ENCODE measurements around the gene PNO1. TPM values are rescaled to one million over a fixed set of nuclear protein-coding genes. Genes with fewer than 3 reads are reported as not detected.
"Not testable (repeated sequence)": the region's sequence is repeated elsewhere in the genome, so short reads cannot be mapped to it uniquely, and the experiment has no call there.

PNO1 gene
- total RNA-seq: 7.1 TPM
- long read RNA-seq, transcript PNO1-201 (7 exons, 2,286 nt): major isoform, 11 of 13 reads
- long read RNA-seq, partial matches to known transcripts: 1 of 13 reads
- long read RNA-seq, other reads (novel, unspliced or antisense): 1 of 13 reads

DNA sequence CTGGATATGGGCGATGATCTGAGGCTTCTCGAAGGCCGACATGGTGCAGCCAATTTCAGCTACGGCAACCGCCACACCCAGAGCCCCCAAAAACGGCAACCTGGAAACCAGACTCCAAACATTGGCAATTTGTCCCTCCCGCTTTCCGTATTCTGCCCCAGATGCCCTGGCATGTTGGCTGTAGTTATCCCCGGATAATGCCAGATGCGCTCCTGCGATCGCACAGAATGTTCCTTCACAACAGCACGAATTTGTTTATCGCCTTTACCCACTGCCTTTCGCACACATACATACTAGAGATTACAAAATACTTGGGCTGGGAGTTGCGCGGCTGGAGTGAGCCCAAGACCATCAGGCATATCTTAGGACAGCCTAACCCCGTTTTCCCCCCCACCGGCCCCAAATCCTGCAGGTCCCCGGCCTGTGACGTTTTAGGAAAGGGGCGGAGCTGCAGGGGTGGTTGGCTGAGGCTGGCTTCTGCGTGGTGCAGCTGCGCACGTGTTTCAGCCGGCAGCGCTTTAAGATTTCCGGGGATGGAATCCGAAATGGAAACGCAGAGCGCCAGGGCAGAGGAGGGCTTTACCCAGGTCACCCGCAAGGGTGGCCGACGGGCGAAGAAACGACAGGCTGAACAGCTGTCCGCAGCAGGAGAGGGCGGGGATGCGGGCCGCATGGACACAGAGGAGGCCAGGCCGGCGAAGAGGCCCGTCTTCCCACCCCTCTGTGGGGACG, at the start of gene PNO1:
PNO1 (plus strand) TSS at position 487 of the 732 bp plus-strand sequence; CDS start at position 534, 47 bp downstream.
- peak; percentile 97 for DNase-seq (ENCODE audit: missing footprints)
- peak; percentile 98 for ATAC-seq
- intact Hi-C loops (cut with DNase I): loop anchor here (1.0 kb wide), 1 partner anchor 95 kb away; the partner anchor contains the start of gene PPP3R1

DNA sequence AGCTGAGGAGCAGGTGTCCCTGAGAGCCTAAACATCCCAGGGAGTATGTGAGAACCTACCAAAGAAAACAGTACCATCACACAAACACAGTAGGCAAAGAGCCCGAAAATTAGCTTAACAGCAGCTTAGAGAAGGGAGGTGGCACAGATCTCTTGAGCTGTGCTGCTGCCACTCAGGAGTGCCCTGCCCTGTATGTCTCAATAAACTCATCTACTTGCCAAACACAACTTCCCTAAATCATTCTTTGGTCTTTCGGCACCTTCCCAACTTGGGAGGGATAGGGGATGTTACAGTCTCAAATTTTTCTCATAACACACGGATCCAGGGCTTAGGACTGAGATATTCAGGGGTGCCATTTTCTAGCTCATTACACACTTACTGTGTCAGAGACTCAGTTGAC, 49.6 kb upstream of the PNO1 start:
- intact Hi-C loops (cut with DNase I): no loop called here
- no peak for ATAC-seq
- no peak for DNase-seq (ENCODE audit: missing footprints)

- ATAC-seq (no peak), DNase-seq (ENCODE audit: missing footprints) (no peak)
- intact Hi-C loops (cut with DNase I): no loop called here
Observed at GRCh38 chr2:68110102-68110501, 47.6 kb upstream of the PNO1 start.

GRCh38 chr2:68115965-68116364, 41.7 kb upstream of the PNO1 start:
- ATAC-seq (no peak), DNase-seq (ENCODE audit: missing footprints) (no peak)
- intact Hi-C loops (cut with DNase I): no loop called here

DNA sequence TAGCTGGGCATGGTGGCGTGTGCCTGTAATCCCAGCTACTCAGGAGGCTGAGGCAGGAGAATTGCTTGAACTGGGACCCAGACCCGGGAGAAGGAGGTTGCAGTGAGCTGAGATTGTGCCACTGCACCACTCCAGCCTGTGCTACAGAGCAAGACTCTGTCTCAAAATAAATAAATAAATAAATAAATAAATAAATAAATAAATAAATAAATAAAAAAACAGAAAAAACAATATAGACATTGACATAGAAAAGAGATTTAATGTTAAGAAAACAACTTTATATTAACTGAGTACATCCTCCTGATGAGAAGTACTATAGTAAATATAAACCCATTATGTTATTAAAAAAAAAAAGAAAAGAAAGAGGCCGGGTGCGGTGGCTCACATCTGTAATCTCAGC, 39.8 kb upstream of the PNO1 start:
- DNase-seq (ENCODE audit: missing footprints); intact Hi-C loops (cut with DNase I); ATAC-seq: not testable (repeated sequence)

DNA sequence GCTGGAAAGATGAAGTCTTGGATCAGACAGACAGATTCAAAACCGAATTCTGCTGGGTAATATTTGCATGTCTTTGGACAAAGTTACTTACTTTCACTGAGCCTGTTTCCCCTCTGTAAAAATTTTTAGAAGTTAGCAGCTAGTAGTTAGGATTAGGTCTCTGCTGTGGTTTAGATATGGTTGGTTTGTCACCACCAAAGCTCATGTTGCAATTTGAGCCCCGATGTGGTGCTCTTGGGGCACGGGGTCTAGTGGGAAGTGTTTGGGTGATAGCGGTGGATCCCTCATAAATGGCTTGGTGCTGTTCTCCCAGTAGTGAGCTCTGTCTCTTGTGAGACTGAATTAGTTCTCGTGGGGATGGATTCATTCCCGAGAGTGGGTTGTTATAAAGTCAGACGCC, 38.9 kb upstream of the PNO1 start:
- ATAC-seq (no peak), DNase-seq (ENCODE audit: missing footprints) (no peak)
- intact Hi-C loops (cut with DNase I): no loop called here

DNA sequence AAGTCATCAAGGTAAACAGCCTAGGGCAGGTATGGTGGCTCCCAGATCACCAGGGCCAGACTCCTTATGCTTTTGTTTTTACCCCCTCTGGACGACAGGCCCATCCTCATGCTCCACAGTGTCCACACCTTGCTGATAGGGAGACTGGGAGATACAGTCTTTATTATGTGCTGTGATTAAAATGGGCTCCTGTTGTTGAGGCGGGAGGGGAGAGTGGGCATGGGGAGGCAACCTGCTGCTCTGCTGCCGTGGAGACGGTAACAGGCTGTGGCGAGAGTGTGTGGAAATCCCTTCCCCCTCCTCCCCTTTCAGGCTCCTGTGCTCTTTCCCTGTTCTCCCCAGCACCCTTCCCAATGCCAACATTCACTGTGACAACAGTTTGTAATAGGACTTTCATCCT, 38.2 kb upstream of the PNO1 start:
- DNase-seq (ENCODE audit: missing footprints) (no peak), ATAC-seq (no peak)
- intact Hi-C loops (cut with DNase I): no loop called here

GRCh38 chr2:68121873-68122679, 35.6 kb upstream of the PNO1 start:
- intact Hi-C loops (cut with DNase I): loop anchor here (2.0 to 5.0 kb wide), 5 partner anchors 75 to 319 kb away; no protein-coding TSS in a partner anchor
- ATAC-seq (peak; percentile 64), DNase-seq (ENCODE audit: missing footprints) (peak; percentile 93)

- no peak for DNase-seq (ENCODE audit: missing footprints)
- intact Hi-C loops (cut with DNase I): loop anchor here (2.0 to 5.0 kb wide), 5 partner anchors 75 to 318 kb away; no protein-coding TSS in a partner anchor
- ATAC-seq: no peak
Observed at GRCh38 chr2:68122680-68122964, 35.1 kb upstream of the PNO1 start.

DNA sequence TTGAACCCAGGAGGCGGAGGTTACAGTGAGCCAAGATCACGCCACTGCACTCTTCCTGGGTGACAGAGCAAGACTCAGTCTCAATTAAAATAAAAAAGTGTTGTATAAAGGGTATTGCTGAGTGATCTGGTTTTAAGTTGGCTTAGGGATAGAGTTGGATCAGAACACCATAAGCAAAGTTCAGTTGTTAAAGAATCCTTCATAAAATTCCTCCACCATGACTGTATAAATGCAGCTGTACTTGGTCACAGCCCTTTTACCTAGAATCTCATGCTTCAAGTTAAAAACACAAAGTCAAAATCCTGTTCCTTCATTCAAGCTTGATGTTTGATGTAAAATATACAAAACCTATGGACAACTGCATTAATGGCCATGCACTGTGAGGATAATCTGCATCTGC, 33.4 kb upstream of the PNO1 start:
- ATAC-seq (no peak), DNase-seq (ENCODE audit: missing footprints) (no peak)
- intact Hi-C loops (cut with DNase I): loop anchor here (5.0 kb wide), 2 partner anchors 73 to 233 kb away; no protein-coding TSS in a partner anchor

GRCh38 chr2:68125821-68126220, 31.9 kb upstream of the PNO1 start:
- ATAC-seq (no peak), DNase-seq (ENCODE audit: missing footprints) (no peak)
- intact Hi-C loops (cut with DNase I): no loop called here

GRCh38 chr2:68126561-68126960, 31.1 kb upstream of the PNO1 start:
- no peak for ATAC-seq
- no peak for DNase-seq (ENCODE audit: missing footprints)
- intact Hi-C loops (cut with DNase I): no loop called here

DNA sequence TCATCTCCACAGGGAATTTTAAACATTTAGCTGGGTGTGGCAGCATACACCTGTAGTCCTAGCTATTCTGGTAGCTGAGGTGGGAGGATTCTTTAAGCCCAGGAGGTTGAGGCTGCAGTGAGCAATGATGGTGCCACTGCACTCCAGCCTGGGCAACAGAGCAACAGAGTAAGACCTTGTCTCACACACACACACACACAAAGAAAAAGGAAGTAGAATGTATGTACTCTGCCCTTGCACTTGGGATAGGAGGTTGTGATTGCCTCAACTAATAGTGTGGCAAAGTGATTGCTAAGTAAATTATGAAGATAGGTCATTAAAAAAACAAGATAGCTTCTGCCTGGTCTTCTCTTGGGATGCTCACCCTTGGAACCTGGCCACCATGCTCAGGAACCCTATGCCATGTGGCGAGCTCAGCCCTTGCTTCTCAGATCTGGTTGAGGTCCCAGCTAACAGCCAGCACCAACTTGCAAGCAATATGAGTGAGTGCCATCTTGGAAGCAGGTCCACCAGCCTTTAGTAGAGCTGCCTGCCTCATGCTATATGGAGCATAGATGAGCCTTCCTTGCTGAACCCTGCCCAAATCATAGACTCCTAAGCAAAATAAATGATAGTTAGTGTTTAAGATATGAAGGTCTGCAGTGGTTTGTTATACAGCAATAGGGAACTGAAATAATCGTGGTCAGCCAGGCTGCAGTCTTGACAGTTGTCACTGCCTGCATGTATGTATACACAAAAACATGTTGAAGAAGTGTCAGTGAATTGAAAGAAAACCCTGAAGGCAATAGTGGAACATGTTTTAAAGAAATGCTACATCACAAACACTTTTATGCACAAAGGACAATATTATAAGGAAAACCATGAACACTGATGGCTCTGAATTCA, 30.1 kb upstream of the PNO1 start:
- ATAC-seq (no peak), DNase-seq (ENCODE audit: missing footprints) (no peak)
- intact Hi-C loops (cut with DNase I): no loop called here

GRCh38 chr2:68134120-68134519, 23.6 kb upstream of the PNO1 start:
- no peak for DNase-seq (ENCODE audit: missing footprints)
- intact Hi-C loops (cut with DNase I): no loop called here

GRCh38 chr2:68134554-68134953, 23.1 kb upstream of the PNO1 start:
- intact Hi-C loops (cut with DNase I): no loop called here
- DNase-seq (ENCODE audit: missing footprints): no peak

More at GRCh38 chr2:68134120-68134519, 23.6 kb upstream of the PNO1 start:
- ATAC-seq: no peak

DNA sequence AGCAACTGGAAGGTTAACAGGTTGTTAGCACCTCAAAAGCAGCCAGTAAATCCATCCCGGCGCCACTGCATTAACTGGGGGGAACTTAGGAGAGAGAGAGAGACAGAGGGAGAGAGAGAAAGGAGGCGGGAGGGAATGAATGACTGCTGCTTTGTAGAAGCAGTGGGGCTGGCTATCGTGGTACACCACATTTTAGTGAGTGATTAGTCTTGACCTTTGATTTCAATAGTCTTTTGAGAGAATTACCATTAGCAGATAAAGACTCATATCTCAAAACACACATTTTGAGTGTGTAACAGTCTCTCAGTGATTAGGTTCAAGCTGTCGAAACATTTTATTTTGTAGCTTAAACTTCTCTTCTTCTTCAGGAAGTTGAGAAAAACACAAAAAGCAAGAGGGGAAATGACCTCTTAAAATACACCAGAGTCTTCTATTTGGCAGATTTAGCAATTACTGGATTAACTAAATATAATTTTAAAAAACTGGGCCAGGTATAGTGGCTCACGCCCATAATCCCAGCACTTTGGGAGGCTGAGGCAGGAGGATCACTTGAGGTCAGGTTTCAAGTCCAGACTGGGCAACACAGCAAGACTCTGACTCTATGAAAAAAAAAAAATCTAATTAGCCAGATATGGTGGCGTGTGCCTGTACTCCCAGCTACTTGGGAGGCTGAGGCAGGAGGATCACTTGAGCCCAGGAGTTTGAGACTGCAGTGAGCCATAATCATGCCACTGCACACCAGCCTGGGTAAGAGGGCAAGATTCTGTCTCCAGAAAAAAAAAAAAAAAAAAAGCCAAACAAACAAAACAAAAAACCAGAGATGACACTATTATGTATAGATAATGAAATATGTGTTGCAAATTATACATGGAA, 22.0 kb upstream of the PNO1 start:
- intact Hi-C loops (cut with DNase I): no loop called here
- DNase-seq (ENCODE audit: missing footprints) (no peak), ATAC-seq (no peak)

More at GRCh38 chr2:68134554-68134953, 23.1 kb upstream of the PNO1 start:
- no peak for ATAC-seq

- intact Hi-C loops (cut with DNase I): no loop called here
- ATAC-seq (no peak), DNase-seq (ENCODE audit: missing footprints) (no peak)
Observed at GRCh38 chr2:68141875-68142274, 15.8 kb upstream of the PNO1 start.

DNA sequence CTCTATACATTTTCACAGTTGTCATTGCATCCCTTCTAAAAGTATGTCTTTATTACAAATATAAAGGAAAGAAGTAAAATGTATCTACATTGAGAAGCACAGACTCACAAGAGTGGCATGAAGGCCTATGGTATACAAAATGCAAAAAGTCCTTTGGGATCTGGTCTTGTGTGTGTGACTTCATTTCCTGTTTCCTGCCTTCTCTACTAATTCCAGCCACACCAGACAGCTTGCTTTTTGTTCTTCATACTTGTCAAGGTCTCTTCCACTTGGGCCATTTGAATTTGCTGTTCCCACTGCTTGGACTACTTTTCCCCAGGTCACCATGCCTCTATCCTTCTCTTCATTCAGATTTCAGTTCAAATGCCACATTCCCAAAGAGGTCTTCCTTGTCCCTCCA, 6.7 kb upstream of the PNO1 start:
- no peak for ATAC-seq
- intact Hi-C loops (cut with DNase I): no loop called here

More for the DNA sequence above, 6.7 kb upstream of the PNO1 start:
- DNase-seq (ENCODE audit: missing footprints): no peak

All from Right ventricle myocardium inferior (tissue), 1 donor.